Rectal smooth muscle tissue (tissue), 1 donor: Measurements from ENCODE around the gene CDH13.

Experiments used
- H3K27ac ChIP-seq: one replicate; pipeline ENCODE4 v1.7.0; 2013; ENCODE audit warnings: low read depth, low read length, inconsistent platforms
- H3K27me3 ChIP-seq: one replicate; pipeline ENCODE4 v1.7.0; 2013; ENCODE audit warnings: low read length; ENCODE audit not compliant: control insufficient read depth, insufficient read depth
- H3K36me3 ChIP-seq: one replicate; pipeline ENCODE4 v1.7.0; 2013; ENCODE audit warnings: low read length; ENCODE audit not compliant: control insufficient read depth, insufficient read depth
- H3K4me1 ChIP-seq: one replicate; pipeline ENCODE4 v1.7.0; 2013; ENCODE audit warnings: low read length; ENCODE audit not compliant: control insufficient read depth, insufficient read depth
- H3K4me3 ChIP-seq: one replicate; pipeline ENCODE4 v1.7.0; 2013; ENCODE audit warnings: low read length
- H3K9ac ChIP-seq: one replicate; pipeline ENCODE4 v1.7.0; 2013; ENCODE audit warnings: low read length

CDH13 gene

DNA sequence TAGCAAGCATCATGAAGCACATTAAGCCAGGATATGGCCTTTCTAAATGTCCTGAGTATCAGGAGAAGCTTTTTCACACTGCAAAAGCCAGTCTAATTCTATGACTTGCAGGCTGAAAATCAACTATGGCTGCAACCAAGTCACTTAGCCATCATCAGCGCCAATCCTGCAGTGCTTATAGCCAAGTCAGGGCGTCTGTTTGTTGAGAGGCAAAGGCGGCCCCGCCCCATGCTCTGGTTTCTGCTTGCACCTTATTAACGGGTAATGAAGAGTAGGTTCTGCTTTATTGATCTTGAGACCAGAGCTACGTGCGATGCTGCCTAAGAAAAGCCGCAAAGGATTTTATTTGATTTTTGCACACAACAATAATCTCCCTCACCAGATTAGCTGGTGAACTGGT is 88.4 kb downstream of the CDH13 start:
- Histone ChIP-seq H3K4me3 (no peak overlapping the region), H3K27me3 (no peaks in the 10 kb centered on the region), H3K27ac (no peak overlapping the region), H3K9ac (no peak overlapping the region), H3K4me1 (no peaks in the 10 kb centered on the region), H3K36me3 (no peaks in the 10 kb centered on the region)

DNA sequence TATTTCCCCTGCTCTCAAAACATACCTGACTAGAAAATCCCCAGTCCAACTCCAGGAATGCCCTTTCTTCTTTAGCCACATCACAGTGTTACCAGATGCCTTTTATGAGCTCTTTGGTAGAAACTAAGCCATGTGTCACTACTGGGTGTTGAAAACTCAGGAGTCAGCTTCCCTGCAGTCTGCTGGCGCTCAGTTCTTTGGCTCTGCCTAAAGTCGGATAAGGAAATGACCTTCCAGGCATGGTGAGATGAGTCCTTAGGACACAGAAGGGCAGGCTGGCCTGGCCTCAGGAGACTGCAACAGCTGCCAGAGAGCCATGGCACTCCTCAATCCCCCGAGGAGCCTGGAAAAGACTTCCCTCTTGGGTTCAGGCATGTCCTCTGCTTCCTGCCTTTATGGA is 89.1 kb downstream of the CDH13 start:
- Histone ChIP-seq H3K9ac (no peak overlapping the region), H3K27ac (no peak overlapping the region), H3K4me1 (no peaks in the 10 kb centered on the region), H3K36me3 (no peaks in the 10 kb centered on the region), H3K4me3 (no peak overlapping the region), H3K27me3 (no peaks in the 10 kb centered on the region)

DNA sequence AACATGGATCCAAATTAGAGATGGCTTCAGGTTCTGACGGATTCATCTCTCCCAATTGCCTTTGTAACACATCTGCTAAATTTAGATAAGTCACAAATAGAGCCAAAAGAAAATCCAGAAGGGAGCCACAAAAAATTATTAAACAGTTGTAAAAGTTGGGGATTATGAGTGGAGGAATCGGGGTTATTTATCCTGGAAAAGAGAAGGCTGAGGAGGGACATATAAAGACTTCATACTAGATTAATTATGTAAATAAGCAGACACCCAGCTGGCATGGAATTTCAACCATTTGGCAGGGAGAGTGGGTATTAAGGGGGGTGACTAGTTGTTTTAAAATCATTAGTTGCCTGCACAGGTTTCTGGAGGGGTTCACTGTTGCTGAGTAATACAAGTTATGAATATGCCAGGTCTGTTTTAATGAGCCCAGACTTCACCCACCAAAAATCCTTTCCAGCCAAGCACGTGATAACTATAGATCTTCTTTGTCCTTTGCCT is 89.6 kb downstream of the CDH13 start:
- Histone ChIP-seq H3K9ac (no peak overlapping the region), H3K27ac (no peak overlapping the region), H3K36me3 (no peaks in the 10 kb centered on the region), H3K4me1 (no peaks in the 10 kb centered on the region), H3K27me3 (no peaks in the 10 kb centered on the region), H3K4me3 (no peak overlapping the region)

DNA sequence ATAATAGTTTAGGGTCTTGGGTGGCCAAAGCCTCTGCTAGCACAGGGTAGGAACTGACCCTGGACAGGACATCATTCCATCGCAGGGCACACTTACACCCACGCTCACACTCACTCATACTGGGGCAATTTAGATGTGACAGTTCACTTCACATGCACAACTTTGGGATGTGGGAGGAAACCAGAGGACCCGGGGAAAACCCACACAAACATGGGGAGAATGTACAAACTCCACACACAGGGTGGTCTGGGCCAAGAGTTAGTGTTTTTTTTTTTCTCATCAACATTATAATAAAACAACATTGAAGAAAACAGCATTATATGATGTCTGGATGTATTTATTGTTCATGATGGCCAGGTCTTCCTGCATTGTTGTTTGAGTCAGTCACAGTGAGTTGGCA is 93.6 kb downstream of the CDH13 start:
- Histone ChIP-seq H3K36me3 (no peaks in the 10 kb centered on the region), H3K4me1 (no peaks in the 10 kb centered on the region), H3K27ac (no peak overlapping the region)

DNA sequence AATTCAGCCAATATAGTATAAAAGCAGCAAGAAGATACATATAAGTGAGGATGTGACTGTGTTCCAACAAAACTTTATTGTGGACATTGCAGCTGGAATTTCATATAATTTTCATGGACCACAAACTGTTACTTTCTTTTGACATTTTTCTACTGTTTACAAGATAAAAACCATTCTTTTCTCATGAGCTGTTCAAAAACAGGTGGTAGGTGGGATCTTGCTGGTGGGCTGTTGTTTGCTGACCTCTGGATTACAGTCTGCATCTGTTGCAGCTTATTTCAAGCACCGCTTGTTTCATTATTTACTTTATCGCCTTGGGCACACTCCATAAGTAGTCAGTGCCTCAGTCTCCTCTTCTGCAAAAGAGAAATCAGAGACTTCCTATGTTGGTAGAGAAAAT is 99.5 kb downstream of the CDH13 start:
- Histone ChIP-seq H3K27ac (no peak overlapping the region), H3K9ac (no peak overlapping the region), H3K4me3 (no peak overlapping the region), H3K27me3 (no peaks in the 10 kb centered on the region), H3K4me1 (no peaks in the 10 kb centered on the region), H3K36me3 (no peaks in the 10 kb centered on the region)

More for the DNA sequence above, 93.6 kb downstream of the CDH13 start:
- Histone ChIP-seq H3K27me3 (no peaks in the 10 kb centered on the region), H3K9ac (no peak overlapping the region), H3K4me3 (no peak overlapping the region)

DNA sequence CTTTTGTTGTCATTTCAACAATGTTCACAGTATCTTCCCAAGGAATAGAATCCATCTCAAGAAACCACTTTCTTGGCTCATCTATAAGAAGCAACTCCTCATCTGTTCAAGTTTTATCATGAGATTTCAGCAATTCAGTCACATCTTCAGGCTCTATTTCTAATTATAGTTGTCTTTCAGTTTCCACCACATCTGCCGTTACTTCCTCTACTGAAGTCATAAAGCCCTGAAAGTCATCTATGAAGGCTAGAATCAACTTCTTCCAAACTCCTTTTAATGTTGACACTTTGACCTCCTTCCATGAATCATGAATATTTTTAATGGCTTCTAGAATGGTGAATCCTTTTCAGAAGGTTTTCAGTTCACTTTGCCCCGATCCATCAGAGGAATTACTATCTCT is 102.1 kb downstream of the CDH13 start:
- Histone ChIP-seq H3K27me3 (no peaks in the 10 kb centered on the region), H3K27ac (no peak overlapping the region), H3K4me1 (no peaks in the 10 kb centered on the region), H3K36me3 (no peaks in the 10 kb centered on the region), H3K4me3 (no peak overlapping the region), H3K9ac (no peak overlapping the region)

DNA sequence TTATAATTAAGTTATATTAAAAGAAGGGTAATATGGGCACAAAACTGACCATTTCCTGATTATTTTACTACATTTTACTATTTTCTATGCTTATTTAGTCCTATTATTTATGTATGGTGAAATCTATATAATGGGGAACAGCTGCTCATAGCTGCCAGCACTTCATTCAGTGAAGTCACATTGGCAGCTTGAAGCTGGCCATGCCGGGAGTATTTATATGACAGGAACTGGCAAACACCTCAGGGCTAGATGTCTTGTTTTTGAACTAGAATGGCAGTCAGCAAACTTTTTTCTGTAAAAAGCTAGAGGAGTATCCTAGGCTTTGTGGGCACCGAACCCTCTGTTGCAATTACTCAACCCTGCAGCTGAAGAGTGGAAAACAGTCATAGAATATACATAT is 104.1 kb downstream of the CDH13 start:
- no peak overlapping the region for H3K27ac ChIP-seq
- H3K36me3 ChIP-seq = no peaks in the 10 kb centered on the region
- no peak overlapping the region for H3K9ac ChIP-seq
- no peaks in the 10 kb centered on the region for H3K27me3 ChIP-seq
- no peak overlapping the region for H3K4me3 ChIP-seq
- H3K4me1 ChIP-seq = no peaks in the 10 kb centered on the region

DNA sequence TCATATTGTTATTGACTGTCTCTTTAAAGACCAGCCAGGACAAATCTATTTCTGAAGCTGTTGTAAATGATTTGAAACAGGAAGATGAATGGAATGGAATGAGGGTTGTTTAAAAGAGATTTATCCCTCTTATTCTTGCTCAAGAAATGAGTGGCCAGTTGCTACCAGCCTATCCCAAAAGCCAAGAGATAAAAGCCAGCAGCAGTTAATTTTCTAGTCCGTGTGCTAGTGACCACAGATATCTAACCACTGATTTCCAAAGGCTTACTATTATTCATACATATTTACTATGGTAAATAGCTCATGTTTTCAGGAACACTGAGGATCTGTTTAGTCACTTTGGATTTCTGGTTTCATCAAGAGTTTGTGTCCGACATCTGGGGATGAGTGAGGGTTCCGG is 105.7 kb downstream of the CDH13 start:
- no peak overlapping the region for H3K4me3 ChIP-seq
- H3K4me1 ChIP-seq = peaks cover 8% of the 10 kb centered on the region
- no peaks in the 10 kb centered on the region for H3K36me3 ChIP-seq
- H3K9ac ChIP-seq = no peak overlapping the region
- H3K27me3 ChIP-seq = no peaks in the 10 kb centered on the region
- H3K27ac ChIP-seq = no peak overlapping the region

DNA sequence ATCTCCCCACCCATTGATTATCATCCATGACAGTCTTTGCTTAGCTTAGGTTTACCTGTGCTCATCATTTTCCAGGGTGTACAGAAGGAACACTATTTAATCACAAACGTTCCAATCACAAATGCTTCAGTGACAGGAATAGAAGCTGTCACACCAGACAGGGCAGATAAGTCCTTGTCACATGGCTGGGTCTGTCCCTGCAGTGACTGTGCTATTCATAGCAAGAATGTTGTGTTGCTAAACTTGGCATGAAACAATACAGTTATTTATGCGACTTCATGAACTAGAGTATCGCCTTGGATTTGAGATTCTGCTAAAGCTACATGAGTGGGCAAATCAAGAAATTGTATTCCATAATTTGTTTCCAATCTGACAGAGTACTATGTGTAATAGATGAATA is 108.4 kb downstream of the CDH13 start:
- Histone ChIP-seq H3K9ac (no peak overlapping the region), H3K36me3 (no peaks in the 10 kb centered on the region), H3K27me3 (no peaks in the 10 kb centered on the region), H3K4me3 (no peak overlapping the region), H3K27ac (no peak overlapping the region), H3K4me1 (peaks cover 8% of the 10 kb centered on the region)

DNA sequence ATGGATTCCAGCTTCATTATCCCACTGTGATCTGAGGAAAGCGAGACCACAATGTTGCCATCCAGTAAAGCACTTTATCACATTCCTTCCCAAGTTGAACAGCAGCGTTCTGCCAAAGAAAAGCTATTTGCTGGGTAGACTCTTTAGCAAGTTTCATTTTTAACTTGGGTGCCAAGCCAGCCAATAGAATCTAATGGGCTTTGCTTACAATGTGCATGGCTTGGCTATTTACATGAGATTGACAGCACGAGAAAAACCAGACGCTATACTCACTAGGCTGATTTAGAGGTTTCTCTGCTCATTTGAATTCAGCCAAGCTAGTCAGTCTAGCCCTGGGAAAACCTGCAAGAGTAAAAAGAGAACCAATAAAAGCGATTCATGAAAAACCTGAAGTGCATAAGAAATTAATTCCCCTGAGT is 108.9 kb downstream of the CDH13 start:
- Histone ChIP-seq H3K36me3 (no peaks in the 10 kb centered on the region), H3K27ac (no peak overlapping the region), H3K4me3 (no peak overlapping the region), H3K9ac (no peak overlapping the region), H3K4me1 (peaks cover 8% of the 10 kb centered on the region), H3K27me3 (no peaks in the 10 kb centered on the region)

DNA sequence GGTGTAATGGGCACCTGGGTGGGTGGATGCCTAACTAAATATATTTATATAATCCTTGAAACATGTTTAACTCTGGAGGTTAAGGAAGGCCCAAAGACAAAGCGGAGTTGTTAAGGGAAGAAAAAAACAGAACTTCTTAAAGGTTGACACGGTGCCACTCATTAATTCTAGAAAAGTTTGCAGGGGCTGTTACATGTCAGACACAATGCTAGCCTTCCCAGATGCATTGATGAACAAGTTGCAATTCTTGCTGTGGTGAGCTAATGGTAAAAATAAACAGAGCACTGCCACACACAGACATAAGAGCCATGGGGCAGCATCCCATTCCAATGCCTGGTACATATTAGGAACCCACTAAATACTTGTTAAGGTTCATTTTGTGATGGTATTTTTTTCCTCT is 109.5 kb downstream of the CDH13 start:
- no peak overlapping the region for H3K9ac ChIP-seq
- H3K27me3 ChIP-seq = no peaks in the 10 kb centered on the region
- no peak overlapping the region for H3K4me3 ChIP-seq
- H3K36me3 ChIP-seq = no peaks in the 10 kb centered on the region
- no peak overlapping the region for H3K27ac ChIP-seq
- peaks cover 8% of the 10 kb centered on the region for H3K4me1 ChIP-seq

DNA sequence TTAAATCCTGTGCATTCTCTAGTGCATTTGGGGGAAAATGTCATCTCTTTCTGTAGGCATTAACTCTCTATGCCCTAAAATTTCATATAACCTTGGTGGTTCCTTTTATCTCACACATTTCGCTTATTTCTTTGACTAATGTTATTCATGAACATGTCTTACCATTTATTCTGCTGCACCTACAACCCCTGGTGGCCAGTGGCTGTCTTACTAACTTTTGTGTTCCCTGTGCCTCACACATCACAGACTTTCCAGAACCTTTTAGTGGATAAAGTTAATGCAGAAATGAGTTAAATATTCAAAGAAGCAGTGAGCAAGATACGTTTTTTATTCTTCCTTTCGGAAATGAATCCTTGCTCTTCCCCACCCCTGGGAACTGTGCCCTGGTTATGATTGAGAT is 111.9 kb downstream of the CDH13 start:
- no peaks in the 10 kb centered on the region for H3K27me3 ChIP-seq
- H3K4me1 ChIP-seq = peaks cover 8% of the 10 kb centered on the region
- no peak overlapping the region for H3K27ac ChIP-seq
- no peaks in the 10 kb centered on the region for H3K36me3 ChIP-seq
- H3K9ac ChIP-seq = no peak overlapping the region
- no peak overlapping the region for H3K4me3 ChIP-seq

DNA sequence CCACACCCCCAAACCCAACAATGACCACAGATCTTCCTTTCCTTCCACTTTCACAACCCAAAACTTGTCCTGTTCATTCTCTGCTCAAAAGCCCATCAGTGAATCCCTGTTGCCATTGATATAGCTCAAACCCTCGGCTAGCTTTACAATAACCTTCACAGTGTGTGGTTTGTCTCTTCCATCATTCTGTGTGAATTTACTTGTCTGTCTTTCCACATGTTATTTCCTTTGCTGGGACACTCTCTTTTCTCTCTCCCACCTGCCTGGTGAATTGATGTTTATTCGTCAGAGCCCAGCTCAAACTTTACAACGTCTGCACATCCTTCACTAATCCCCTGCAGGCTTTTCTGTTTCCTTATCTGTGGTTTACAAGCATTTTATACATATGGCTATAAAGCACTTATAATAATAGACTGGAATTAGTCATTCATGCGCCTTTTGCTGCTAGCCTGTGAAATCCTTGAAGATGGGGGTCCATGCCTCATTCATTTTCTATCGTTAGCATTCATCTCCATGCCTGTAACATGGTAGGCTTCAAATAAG is 114.4 kb downstream of the CDH13 start:
- H3K27ac ChIP-seq = no peak overlapping the region
- no peak overlapping the region for H3K9ac ChIP-seq
- no peaks in the 10 kb centered on the region for H3K36me3 ChIP-seq
- H3K27me3 ChIP-seq = no peaks in the 10 kb centered on the region
- H3K4me1 ChIP-seq = peaks cover 8% of the 10 kb centered on the region
- no peak overlapping the region for H3K4me3 ChIP-seq
